Prostate gland (tissue), 2 donors: ENCODE measurements around the gene DNAH6. TPM values are rescaled to one million over a fixed set of nuclear protein-coding genes. Genes with fewer than 3 reads are reported as not detected.

Source experiments
- DNase-seq: peaks from one replicate; pipeline ENCODE4 v3.0.0-alpha.2; 2019; ENCODE audit warnings: low spot score
- H3K27ac ChIP-seq, 2 donors: fragments of 200-600 bp; sonication (generic); 2 replicates each; pipeline ENCODE4 v1.5.1; 2017 to 2019
- H3K27me3 ChIP-seq: fragments of 200-600 bp; sonication (generic); replicated peaks from 2 replicates; pipeline ENCODE4 v1.5.1; 2019; ENCODE audit not compliant: insufficient read depth
- H3K36me3 ChIP-seq, 2 donors: fragments of 200-600 bp; sonication (generic); 1 replicate in 1 of 2; 2 replicates in 1 of 2; pipeline versions ENCODE4 v1.5.1 to v1.8.1; 2017 to 2019
- H3K4me1 ChIP-seq: fragments of 200-600 bp; sonication (generic); replicated peaks from 2 replicates; pipeline ENCODE4 v1.5.1; 2019
- H3K4me3 ChIP-seq, 2 donors: fragments of 200-600 bp; sonication (generic); 2 replicates each; pipeline ENCODE4 v1.5.1; 2017 to 2019
- H3K9me3 ChIP-seq: fragments of 200-600 bp; sonication (generic); 2 replicates; pipeline ENCODE4 v1.5.1; 2017
- CTCF ChIP-seq, 4 experiments: fragments of 200-600 bp in 2 of 4; fragments of 450-650 bp in 2 of 4; sonication (generic) in 2 of 4; IDR thresholded peaks; 1 replicate in 3 of 4; 2 replicates in 1 of 4; pipeline ENCODE4 v1.5.1; 2016 to 2019; ENCODE audit warnings: antibody characterized with exemption in 4 of 4, mild to moderate bottlenecking in 2 of 4, moderate library complexity in 2 of 4
- POLR2A ChIP-seq: fragments of 450-650 bp; IDR thresholded peaks from one replicate; pipeline ENCODE4 v1.6.1; 2016; ENCODE audit warnings: antibody characterized with exemption, mild to moderate bottlenecking
- POLR2AphosphoS5 ChIP-seq: sonication (generic); formaldehyde crosslinking; IDR thresholded peaks from one replicate; pipeline ENCODE4 v1.6.1; 2017; ENCODE audit warnings: antibody characterized with exemption
- WGBS: methylation state at CpG from one replicate; pipeline ENCODE4 v1.1.5; 2018; 5-methylcytosine and 5-hydroxymethylcytosine counted together
- intact Hi-C: fragments of 100-400 bp; cut with DNase I; formaldehyde crosslinking; loops from one replicate; pipeline ENCODE4 v1.14.2; 2022
- total RNA-seq, 2 donors: library from RNA; depleted of rRNA; stranded (reverse); fragments of >200 nt; gene quantifications; one replicate each; pipeline ENCODE4 v1.1.0, GENCODE V29; 2016

Gene DNAH6
- total RNA-seq, 2 donors from 2014 or later, result 1.1 to 4.9 TPM

DNA sequence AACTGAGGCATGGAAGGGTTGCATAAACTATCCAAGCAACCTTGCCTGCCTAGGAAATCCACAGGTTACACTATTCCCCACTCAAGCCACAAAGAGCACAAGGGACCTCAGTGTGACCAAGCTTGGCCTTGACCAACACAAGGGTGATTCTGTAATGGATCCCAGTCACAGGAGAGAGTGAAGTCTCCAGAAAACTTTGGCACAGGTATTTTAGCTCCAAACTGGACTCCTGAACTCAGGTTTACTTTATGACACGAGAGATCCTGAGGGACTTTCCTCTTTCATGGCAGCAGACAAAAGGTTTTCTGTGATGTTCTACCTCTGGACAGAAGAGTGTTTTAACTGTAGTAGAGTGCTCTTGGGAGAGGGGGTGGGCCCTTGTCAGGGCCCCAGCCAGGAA lies 195.4 kb downstream of the DNAH6 start:
- Histone ChIP-seq H3K27ac (no peak overlapping the region), H3K27me3 (no peaks in the 10 kb centered on the region), H3K36me3 (no peaks in the 10 kb centered on the region), H3K9me3 (no peaks in the 10 kb centered on the region), H3K4me3 (no peak overlapping the region), H3K4me1 (no peaks in the 10 kb centered on the region)
- no peak for TF ChIP-seq POLR2AphosphoS5
- TF ChIP-seq CTCF (IDR thresholded peaks at IDR 0.05), result no peak
- no peak for TF ChIP-seq POLR2A
- intact Hi-C loops, result no loop called here
- WGBS, result 88% methylated on average over 1 of the region's 1 CpG
- no peak for DNase-seq

DNA sequence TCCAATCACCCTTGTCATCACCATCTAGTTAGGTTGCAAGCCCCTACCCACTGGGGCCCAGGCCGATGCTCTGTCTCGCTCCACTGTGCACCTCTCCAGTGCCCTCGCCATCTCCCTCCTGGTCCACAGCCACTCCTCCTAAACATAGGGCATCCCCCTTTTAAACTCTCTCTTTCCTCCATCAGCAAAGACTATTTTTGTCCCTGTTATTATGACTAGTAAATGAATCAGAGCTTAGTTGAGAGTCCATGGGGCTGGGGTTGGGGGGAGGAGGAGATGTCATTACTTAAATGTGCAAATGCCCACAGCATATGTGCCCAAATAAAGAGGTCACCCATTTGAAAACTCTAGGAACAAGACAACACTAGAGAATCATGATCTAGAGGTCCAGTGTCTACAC lies 197.1 kb downstream of the DNAH6 start:
- TF ChIP-seq CTCF (IDR thresholded peaks at IDR 0.05) (no peak), POLR2AphosphoS5 (no peak), POLR2A (no peak)
- Histone ChIP-seq H3K36me3 (no peaks in the 10 kb centered on the region), H3K27ac (no peak overlapping the region), H3K4me1 (no peaks in the 10 kb centered on the region), H3K4me3 (no peak overlapping the region), H3K27me3 (no peaks in the 10 kb centered on the region), H3K9me3 (no peaks in the 10 kb centered on the region)
- intact Hi-C loops, result no loop called here
- WGBS, result 96% methylated on average over 3 of the region's 3 CpGs
- DNase-seq, result no peak

GRCh38 chr2:84716564-84716963 lies 200.3 kb downstream of the DNAH6 start:
- WGBS, result 48% methylated on average over 2 of the region's 2 CpGs
- Histone ChIP-seq H3K4me1 (no peaks in the 10 kb centered on the region), H3K27me3 (no peaks in the 10 kb centered on the region), H3K4me3 (no peak overlapping the region), H3K9me3 (no peaks in the 10 kb centered on the region), H3K36me3 (no peaks in the 10 kb centered on the region), H3K27ac (no peak overlapping the region)
- DNase-seq, result no peak
- TF ChIP-seq POLR2A (no peak), POLR2AphosphoS5 (no peak), CTCF (IDR thresholded peaks at IDR 0.05) (no peak)
- intact Hi-C loops, result no loop called here

DNA sequence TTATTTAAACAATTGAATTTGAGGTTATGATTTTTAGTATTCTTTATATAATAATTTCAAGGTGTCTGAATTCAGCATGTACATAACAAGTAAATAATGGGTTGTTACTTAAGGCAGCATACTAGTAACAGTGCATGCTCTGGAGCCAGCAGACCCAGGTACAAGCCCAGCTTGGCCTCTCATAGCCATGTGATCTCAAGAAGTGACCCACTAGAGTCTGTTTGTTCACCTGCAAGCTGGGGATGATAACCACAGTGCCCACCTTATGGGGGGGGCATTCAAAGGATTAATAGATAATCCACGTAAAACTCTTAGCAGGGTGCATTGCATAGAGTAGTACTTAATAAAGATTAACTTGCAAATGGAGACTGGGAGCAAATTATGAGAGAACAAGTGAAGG lies 201.0 kb downstream of the DNAH6 start:
- Histone ChIP-seq H3K4me3 (no peak overlapping the region), H3K27ac (no peak overlapping the region), H3K36me3 (no peaks in the 10 kb centered on the region), H3K9me3 (no peaks in the 10 kb centered on the region), H3K27me3 (no peaks in the 10 kb centered on the region), H3K4me1 (no peaks in the 10 kb centered on the region)
- intact Hi-C loops, result no loop called here
- no peak for DNase-seq
- 90% methylated on average over 1 of the region's 1 CpG for WGBS
- no peak for TF ChIP-seq POLR2AphosphoS5
- no peak for TF ChIP-seq POLR2A
- TF ChIP-seq CTCF (IDR thresholded peaks at IDR 0.05), result no peak

DNA sequence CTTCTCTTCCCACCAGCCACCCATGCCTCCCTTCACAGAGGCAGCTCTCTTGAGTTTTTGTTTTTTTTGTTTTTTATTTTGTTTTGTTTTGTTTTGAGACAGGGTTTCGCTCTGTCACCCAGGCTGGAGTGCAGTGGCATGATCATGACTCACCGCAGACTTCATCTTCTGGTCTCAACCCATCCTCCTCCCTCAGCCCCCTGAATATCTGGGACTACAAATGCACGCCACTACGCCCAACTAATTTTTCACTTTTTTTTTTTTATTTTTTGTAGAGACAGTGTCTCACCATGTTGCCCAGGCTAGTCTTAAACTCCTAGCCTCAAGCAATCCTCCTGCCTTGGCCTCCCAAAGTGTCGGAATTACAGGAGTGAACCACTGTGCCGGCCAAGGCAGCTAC lies 203.1 kb downstream of the DNAH6 start:
- WGBS, result 96% methylated on average over 6 of the region's 6 CpGs
- Histone ChIP-seq H3K27ac (no peak overlapping the region), H3K9me3 (no peaks in the 10 kb centered on the region), H3K36me3 (no peaks in the 10 kb centered on the region), H3K4me1 (no peaks in the 10 kb centered on the region), H3K4me3 (no peak overlapping the region), H3K27me3 (no peaks in the 10 kb centered on the region)
- no peak for DNase-seq
- TF ChIP-seq POLR2A, result no peak
- TF ChIP-seq CTCF (IDR thresholded peaks at IDR 0.05), result no peak
- no peak for TF ChIP-seq POLR2AphosphoS5
- intact Hi-C loops, result no loop called here
